ENCODE data around the gene LHX6.

LHX6 gene

DNA sequence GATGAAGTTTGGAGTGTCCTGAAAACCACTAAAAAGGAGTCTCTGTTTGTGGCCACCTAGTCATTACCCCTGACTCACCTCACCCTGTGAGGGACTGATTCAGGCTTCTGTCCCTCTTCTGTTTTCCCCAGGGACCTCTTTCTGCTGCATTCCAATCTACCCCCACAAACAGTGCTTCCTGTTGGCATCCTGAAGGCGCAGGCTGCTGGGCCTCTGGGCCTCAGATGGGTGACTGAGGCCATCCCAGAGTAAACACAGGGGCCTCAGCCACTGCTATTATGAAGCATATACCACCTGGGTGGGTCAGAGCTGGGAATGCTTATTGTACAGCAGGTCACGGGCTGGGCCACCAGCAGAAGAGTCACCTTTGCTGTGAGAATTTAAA lies 49.1 kb downstream of the LHX6 start:
- in situ Hi-C loops (cut with MboI; ENCODE audit: low pct_unique_long_range_greater_than_20kb, low sequenced_read_pairs, unreplicated experiment), result no loop called here
- TF ChIP-seq, protein P1, sequence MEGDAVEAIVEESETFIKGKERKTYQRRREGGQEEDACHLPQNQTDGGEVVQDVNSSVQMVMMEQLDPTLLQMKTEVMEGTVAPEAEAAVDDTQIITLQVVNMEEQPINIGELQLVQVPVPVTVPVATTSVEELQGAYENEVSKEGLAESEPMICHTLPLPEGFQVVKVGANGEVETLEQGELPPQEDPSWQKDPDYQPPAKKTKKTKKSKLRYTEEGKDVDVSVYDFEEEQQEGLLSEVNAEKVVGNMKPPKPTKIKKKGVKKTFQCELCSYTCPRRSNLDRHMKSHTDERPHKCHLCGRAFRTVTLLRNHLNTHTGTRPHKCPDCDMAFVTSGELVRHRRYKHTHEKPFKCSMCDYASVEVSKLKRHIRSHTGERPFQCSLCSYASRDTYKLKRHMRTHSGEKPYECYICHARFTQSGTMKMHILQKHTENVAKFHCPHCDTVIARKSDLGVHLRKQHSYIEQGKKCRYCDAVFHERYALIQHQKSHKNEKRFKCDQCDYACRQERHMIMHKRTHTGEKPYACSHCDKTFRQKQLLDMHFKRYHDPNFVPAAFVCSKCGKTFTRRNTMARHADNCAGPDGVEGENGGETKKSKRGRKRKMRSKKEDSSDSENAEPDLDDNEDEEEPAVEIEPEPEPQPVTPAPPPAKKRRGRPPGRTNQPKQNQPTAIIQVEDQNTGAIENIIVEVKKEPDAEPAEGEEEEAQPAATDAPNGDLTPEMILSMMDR (IDR thresholded peaks at IDR 0.05; ENCODE audit: extremely low read depth, insufficient read depth, missing control alignments), result no peak
- DNase-seq (ENCODE audit: low spot score), result no peak

DNA sequence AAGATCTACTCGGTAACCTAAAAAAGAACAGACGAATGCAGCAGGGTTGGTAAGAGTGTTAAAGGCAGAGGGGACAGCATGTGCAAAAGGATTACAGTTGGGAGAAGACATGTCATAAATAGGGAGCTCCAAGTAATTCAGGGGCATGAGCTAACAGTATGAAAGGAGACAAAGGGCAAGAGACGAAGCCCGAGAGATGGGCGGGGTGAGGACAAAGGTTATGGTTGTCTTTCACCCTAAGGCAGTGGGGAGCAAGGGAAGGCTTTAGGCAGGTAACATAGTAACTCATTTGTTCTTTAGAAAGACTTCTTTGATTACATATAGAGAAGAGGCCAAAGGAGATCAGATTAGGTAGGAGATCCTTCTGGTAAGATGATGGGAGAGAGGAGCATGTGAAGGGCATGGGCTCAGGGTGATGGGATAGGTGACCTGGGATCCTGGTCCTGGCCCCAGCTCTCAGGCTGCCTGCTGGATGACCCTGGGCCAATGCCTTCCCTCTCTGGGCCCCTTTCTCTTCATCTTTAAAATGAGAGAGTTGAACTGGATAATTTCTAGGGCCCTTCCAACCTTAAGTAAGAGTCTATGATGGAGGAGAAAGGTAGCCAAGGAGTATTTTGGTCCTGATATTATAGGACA lies 49.6 kb downstream of the LHX6 start:
- DNase-seq (ENCODE audit: low spot score), result no peak
- TF ChIP-seq, protein P1 (IDR thresholded peaks at IDR 0.05; ENCODE audit: extremely low read depth, insufficient read depth, missing control alignments), result no peak
- in situ Hi-C loops (cut with MboI; ENCODE audit: low pct_unique_long_range_greater_than_20kb, low sequenced_read_pairs, unreplicated experiment), result no loop called here

DNA sequence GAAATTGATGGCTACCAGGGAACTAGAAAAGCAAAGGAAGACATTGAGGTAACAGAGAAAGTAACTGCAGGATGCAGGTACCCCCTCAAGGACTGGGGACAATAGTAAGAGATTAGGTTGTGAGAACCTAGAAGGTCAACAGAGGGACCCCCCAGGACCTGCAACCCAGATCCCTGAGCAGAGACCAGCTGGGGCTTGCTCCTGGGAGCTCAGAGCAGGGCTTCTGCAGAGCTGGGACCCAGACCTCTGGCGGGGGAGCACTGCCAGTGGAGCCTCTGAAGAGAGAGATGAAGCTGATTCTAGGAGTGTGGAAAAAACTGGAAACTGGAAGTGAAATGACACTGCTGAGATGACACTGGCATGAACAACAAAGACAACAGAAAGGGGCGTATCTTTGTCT lies 51.8 kb downstream of the LHX6 start:
- DNase-seq (ENCODE audit: low spot score), result no peak
- in situ Hi-C loops (cut with MboI; ENCODE audit: low pct_unique_long_range_greater_than_20kb, low sequenced_read_pairs, unreplicated experiment), result no loop called here
- TF ChIP-seq, protein P1 (IDR thresholded peaks at IDR 0.05; ENCODE audit: extremely low read depth, insufficient read depth, missing control alignments), result no peak

DNA sequence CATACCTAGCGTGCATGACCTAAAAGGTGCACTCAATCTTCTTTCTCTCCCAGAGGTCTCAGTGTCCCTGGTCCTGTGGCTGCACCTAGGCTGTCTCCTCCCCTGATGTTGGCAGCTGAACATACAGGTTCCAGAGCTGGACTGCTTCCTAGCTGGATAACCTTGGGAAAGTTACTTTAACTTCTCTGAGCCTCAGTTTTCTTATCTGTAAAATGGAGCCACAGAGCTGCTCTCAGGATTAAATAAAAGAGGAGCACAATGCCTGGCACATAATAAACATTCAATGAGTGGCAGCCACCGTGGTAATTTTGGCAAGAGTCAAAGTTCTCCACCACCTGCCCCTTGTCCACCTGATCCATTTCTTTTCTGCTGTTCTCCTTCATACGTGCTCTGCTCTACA lies 55.1 kb downstream of the LHX6 start:
- in situ Hi-C loops (cut with MboI; ENCODE audit: low pct_unique_long_range_greater_than_20kb, low sequenced_read_pairs, unreplicated experiment), result no loop called here
- no peak for DNase-seq (ENCODE audit: low spot score)
- TF ChIP-seq, protein P1 (IDR thresholded peaks at IDR 0.05; ENCODE audit: extremely low read depth, insufficient read depth, missing control alignments), result no peak

DNA sequence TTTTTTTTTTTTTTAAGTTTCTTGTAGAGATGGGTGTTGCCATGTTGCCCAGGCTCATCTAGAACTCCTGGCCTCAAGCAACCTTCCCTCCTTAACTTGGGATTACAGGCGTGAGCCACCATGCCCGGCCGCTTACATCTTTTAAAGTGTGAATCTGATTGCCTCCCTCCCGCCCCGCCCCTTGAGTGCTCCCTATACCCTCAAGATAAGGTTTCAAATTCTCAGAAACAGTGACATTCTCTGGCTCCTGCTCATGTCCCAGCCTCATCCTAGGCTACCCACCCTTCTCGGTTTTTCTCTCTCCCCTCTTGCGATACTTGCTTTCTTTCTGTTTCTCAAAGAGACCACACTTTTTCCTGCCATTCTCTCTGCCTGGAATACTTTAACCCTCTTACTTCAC lies 56.6 kb downstream of the LHX6 start:
- TF ChIP-seq, protein P1 (IDR thresholded peaks at IDR 0.05; ENCODE audit: extremely low read depth, insufficient read depth, missing control alignments), result no peak
- in situ Hi-C loops (cut with MboI; ENCODE audit: low pct_unique_long_range_greater_than_20kb, low sequenced_read_pairs, unreplicated experiment), result no loop called here
- DNase-seq (ENCODE audit: low spot score), result no peak

DNA sequence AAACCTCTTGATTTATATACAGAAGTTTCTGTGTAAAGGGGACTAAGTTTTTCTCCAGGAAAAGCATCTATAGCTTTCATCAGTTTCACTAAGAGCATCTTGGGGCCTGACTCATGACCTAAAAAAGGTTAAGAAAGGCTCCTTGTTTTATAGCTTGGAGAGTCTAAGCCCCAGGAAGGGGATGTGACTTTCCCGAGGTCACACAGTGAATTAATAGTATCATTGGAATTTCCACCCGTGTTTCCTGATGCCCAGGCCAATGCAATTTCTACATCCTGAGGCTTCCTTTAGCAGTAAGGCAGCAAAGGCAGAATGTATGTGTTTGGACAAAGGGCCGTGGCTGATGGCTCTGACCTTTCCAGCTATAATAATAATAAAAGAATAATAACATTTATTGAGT lies 60.4 kb downstream of the LHX6 start:
- in situ Hi-C loops (cut with MboI; ENCODE audit: low pct_unique_long_range_greater_than_20kb, low sequenced_read_pairs, unreplicated experiment), result no loop called here
- DNase-seq (ENCODE audit: low spot score), result no peak
- TF ChIP-seq, protein P1 (IDR thresholded peaks at IDR 0.05; ENCODE audit: extremely low read depth, insufficient read depth, missing control alignments), result no peak

All from GM13977 (cell line).